Transverse colon (tissue), 4 donors: ENCODE data around the gene GOSR1.

Source experiments
- CTCF ChIP-seq, 5 experiments: fragments of 200-600 bp in 3 of 5; fragments of 450-650 bp in 2 of 5; sonication (generic) in 3 of 5; IDR thresholded peaks; 1 replicate in 2 of 5; 2 replicates in 3 of 5; pipeline ENCODE4 v1.5.1; 2016 to 2017; ENCODE audit warnings: antibody characterized with exemption in 5 of 5, inconsistent platforms in 3 of 5, mild to moderate bottlenecking in 2 of 5, moderate library complexity in 1 of 5
- EP300 ChIP-seq: sonication (generic); formaldehyde crosslinking; IDR thresholded peaks from one replicate; pipeline ENCODE4 v1.6.1; 2017; ENCODE audit warnings: antibody characterized with exemption, low read depth
- POLR2A ChIP-seq: fragments of 450-650 bp; IDR thresholded peaks from one replicate; pipeline ENCODE4 v1.6.1; 2016; ENCODE audit warnings: antibody characterized with exemption, mild to moderate bottlenecking, moderate library complexity
- POLR2AphosphoS5 ChIP-seq, 3 donors: sonication (generic); formaldehyde crosslinking; IDR thresholded peaks; one replicate each; pipeline ENCODE4 v1.6.1; 2016; ENCODE audit warnings: antibody characterized with exemption in 3 of 3

DNA sequence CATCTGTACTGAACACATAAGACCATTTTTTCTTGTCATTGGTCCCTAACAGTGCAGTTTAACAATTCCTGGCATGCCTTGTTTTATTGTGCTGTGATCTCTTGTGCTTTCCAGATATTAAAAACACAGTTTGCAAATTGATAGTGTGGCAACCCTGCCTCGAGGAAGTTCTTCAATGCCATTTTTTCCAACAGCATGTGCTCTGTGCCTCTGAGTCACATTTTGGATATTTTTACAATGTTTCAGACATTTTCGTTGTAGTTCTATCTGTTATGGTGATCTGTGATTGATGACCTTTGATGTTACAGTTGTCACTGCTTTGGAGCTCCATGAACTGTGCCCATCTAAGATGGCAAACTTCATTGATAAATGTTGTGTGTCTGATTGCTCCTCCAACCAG lies 66.2 kb downstream of the GOSR1 start:
- TF ChIP-seq POLR2AphosphoS5 (IDR thresholded peaks at IDR 0.05) = no peak
- no peak for TF ChIP-seq POLR2A
- TF ChIP-seq CTCF (IDR thresholded peaks at IDR 0.05) = no peak
- TF ChIP-seq EP300 = no peak
